Neutrophil (primary cell): ENCODE data around the gene DNAJC7.

Source experiments
- H3K27ac ChIP-seq: fragments of 200-600 bp; sonication (generic); 2 replicates; pipeline ENCODE4 v1.5.1; 2016; ENCODE audit warnings: mild to moderate bottlenecking, moderate library complexity
- H3K27me3 ChIP-seq: fragments of 200-600 bp; sonication (generic); 2 replicates; pipeline ENCODE4 v1.6.0; 2016; ENCODE audit warnings: mild to moderate bottlenecking
- H3K36me3 ChIP-seq: fragments of 200-600 bp; sonication (generic); 2 replicates; pipeline ENCODE4 v1.5.1; 2017
- H3K4me1 ChIP-seq, 2 experiments: fragments of 200-600 bp in 1 of 2; sonication (generic) in 1 of 2; 1 replicate in 1 of 2; 2 replicates in 1 of 2; pipeline versions ENCODE4 v1.5.1 to v1.6.1; 2013 to 2016; ENCODE audit warnings: low read depth in 1 of 2, low read length in 1 of 2, mild to moderate bottlenecking in 1 of 2, moderate library complexity in 1 of 2; ENCODE audit not compliant: control insufficient read depth in 1 of 2, insufficient read depth in 1 of 2
- H3K4me3 ChIP-seq, 2 experiments: fragments of 200-600 bp in 1 of 2; sonication (generic) in 1 of 2; 1 replicate in 1 of 2; 2 replicates in 1 of 2; pipeline ENCODE4 v1.5.1; 2013 to 2016; ENCODE audit warnings: low read depth in 1 of 2, low read length in 1 of 2, mild to moderate bottlenecking in 1 of 2, moderate library complexity in 1 of 2
- H3K9me3 ChIP-seq: fragments of 200-600 bp; sonication (generic); 2 replicates; pipeline ENCODE4 v1.5.1; 2016
- CTCF ChIP-seq: fragments of 200-600 bp; sonication (generic); IDR thresholded peaks from 2 replicates; pipeline ENCODE4 v1.5.1; 2016; ENCODE audit warnings: antibody characterized with exemption

DNAJC7 gene

GRCh38 chr17:42009170-42009569 is 8.1 kb downstream of the DNAJC7 start:
- TF ChIP-seq CTCF: no peak
- no peaks in the 10 kb centered on the region for H3K9me3 ChIP-seq
- peaks cover 12 to 23% of the 10 kb centered on the region in 2 experiments for H3K4me1 ChIP-seq
- H3K27ac ChIP-seq: no peak overlapping the region
- H3K4me3 ChIP-seq: no peak overlapping the region
- H3K27me3 ChIP-seq: no peaks in the 10 kb centered on the region
- H3K36me3 ChIP-seq: no peaks in the 10 kb centered on the region

GRCh38 chr17:42005166-42005565 is 12.1 kb downstream of the DNAJC7 start:
- Histone ChIP-seq H3K36me3 (peaks cover 7% of the 10 kb centered on the region), H3K27me3 (no peaks in the 10 kb centered on the region), H3K9me3 (no peaks in the 10 kb centered on the region), H3K4me3 (no peak overlapping the region), H3K4me1 (peaks cover 34 to 45% of the 10 kb centered on the region in 2 experiments), H3K27ac (no peak overlapping the region)
- no peak for TF ChIP-seq CTCF

- peaks cover 29 to 37% of the 10 kb centered on the region in 2 experiments for H3K4me1 ChIP-seq
- TF ChIP-seq CTCF: no peak
- peak overlapping the region; percentile 55 for H3K27ac ChIP-seq
- peaks cover 30% of the 10 kb centered on the region for H3K36me3 ChIP-seq
- no peaks in the 10 kb centered on the region for H3K9me3 ChIP-seq
- no peak overlapping the region for H3K4me3 ChIP-seq
- no peaks in the 10 kb centered on the region for H3K27me3 ChIP-seq
Measured at GRCh38 chr17:42002792-42003301, 14.4 kb downstream of the DNAJC7 start.

GRCh38 chr17:42002175-42002791 is 15.0 kb downstream of the DNAJC7 start:
- Histone ChIP-seq H3K4me3 (no peak overlapping the region), H3K4me1 (peaks cover 29 to 37% of the 10 kb centered on the region in 2 experiments), H3K27ac (peak overlapping the region; percentile 55), H3K36me3 (peaks cover 36% of the 10 kb centered on the region), H3K27me3 (no peaks in the 10 kb centered on the region), H3K9me3 (no peaks in the 10 kb centered on the region)
- no peak for TF ChIP-seq CTCF

GRCh38 chr17:42001729-42002128 is 15.5 kb downstream of the DNAJC7 start:
- Histone ChIP-seq H3K4me1 (peaks cover 29 to 37% of the 10 kb centered on the region in 2 experiments), H3K4me3 (no peak overlapping the region), H3K9me3 (no peaks in the 10 kb centered on the region), H3K27me3 (no peaks in the 10 kb centered on the region), H3K27ac (peak overlapping the region; percentile 55), H3K36me3 (peaks cover 42% of the 10 kb centered on the region)
- TF ChIP-seq CTCF: no peak
